GM12878 (cell line): ENCODE results near the gene SNED1. TPM values are rescaled to one million over a fixed set of nuclear protein-coding genes. Genes with fewer than 3 reads are reported as not detected.

Experiments used
- ATAC-seq: fragments of 200-7000 bp; cut with Tn5 transposase; 3 replicates; pipeline ENCODE4 v1.9.1; 2020; ENCODE audit warnings: mild to moderate bottlenecking, moderate library complexity
- BruUV-seq: library from RNA; stranded (reverse); fragments of 400-500 nt; replicated peaks from 2 replicates; lab custom pipeline; 2021; lab: Mats Ljungman, UMichigan
- CTCF ChIA-PET: fragments of 300-600 bp; sonication (Branson Sonifier 250); formaldehyde crosslinking; extraction: SDS; loops from one replicate; lab custom pipeline; 2021; ENCODE audit warnings: inconsistent platforms; lab: Yijun Ruan, JAX
- POLR2A ChIA-PET: fragments of 350-600 bp; formaldehyde crosslinking; extraction: SDS; loops from one replicate; lab custom pipeline; 2021; ENCODE audit warnings: inconsistent platforms; lab: Charles Lee
- RAD21 ChIA-PET: fragments of 300-600 bp; sonication (Branson Sonifier 250); formaldehyde crosslinking; loops from one replicate; lab custom pipeline; 2023; ENCODE audit warnings: antibody characterized with exemption; ENCODE audit not compliant: unreplicated experiment; lab: Charles Lee
- SMC1A ChIA-PET: fragments of 300-600 bp; sonication (Branson Sonifier 250); formaldehyde crosslinking; loops from one replicate; lab custom pipeline; 2023; ENCODE audit not compliant: unreplicated experiment, uncharacterized antibody; lab: Charles Lee
- DNase-seq: peaks from one replicate; pipeline ENCODE4 v3.0.0-alpha.2; 2011; ENCODE audit warnings: low read depth, low spot score
- FAIRE-seq: peaks from 3 replicates; lab custom pipeline; 2011; peaks lifted over from hg19 to GRCh38; lab: Jason Lieb, UNC
- H2AFZ ChIP-seq: 2 replicates; pipeline ENCODE4 v1.6.0; 2011; ENCODE audit warnings: low read depth, low read length, control low read depth; ENCODE audit not compliant: control insufficient read depth
- H3K27ac ChIP-seq: 2 replicates; pipeline ENCODE4 v1.5.1; 2011; ENCODE audit warnings: control low read depth; ENCODE audit not compliant: control insufficient read depth, insufficient read depth
- H3K27me3 ChIP-seq, 2 experiments: replicated peaks in 1 of 2; 2 replicates each; pipeline versions ENCODE4 v1.6.0 to v1.6.1; 2011; ENCODE audit warnings: low read length in 1 of 2; ENCODE audit not compliant: control insufficient read depth in 2 of 2, insufficient read depth in 2 of 2
- H3K36me3 ChIP-seq, 2 experiments: 2 replicates each; pipeline ENCODE4 v1.5.1; 2011; ENCODE audit warnings: low read length in 1 of 2; ENCODE audit not compliant: control insufficient read depth in 2 of 2, insufficient read depth in 2 of 2
- H3K4me1 ChIP-seq: 2 replicates; pipeline ENCODE4 v1.6.1; 2011; ENCODE audit warnings: mild to moderate bottlenecking, low read length, moderate library complexity, mixed read lengths; ENCODE audit not compliant: control insufficient read depth, insufficient read depth
- H3K4me2 ChIP-seq: 2 replicates; pipeline ENCODE4 v1.6.0; 2011; ENCODE audit warnings: control low read depth; ENCODE audit not compliant: control insufficient read depth, insufficient read depth
- H3K4me3 ChIP-seq: fragments of 200-600 bp; sonication (generic); 2 replicates; pipeline ENCODE4 v1.5.1; 2016
- H3K79me2 ChIP-seq: 2 replicates; pipeline ENCODE4 v1.6.0; 2011; ENCODE audit warnings: low read length; ENCODE audit not compliant: control insufficient read depth, insufficient read depth
- H3K9ac ChIP-seq: 2 replicates; pipeline ENCODE4 v1.8.0; 2011; ENCODE audit warnings: low read length, control low read depth, mixed read lengths; ENCODE audit not compliant: control insufficient read depth, insufficient read depth
- H3K9me3 ChIP-seq: replicated peaks from 3 replicates; pipeline ENCODE4 v1.5.1; 2011; ENCODE audit warnings: mild to moderate bottlenecking, low read length; ENCODE audit not compliant: control insufficient read depth, insufficient read depth
- H4K20me1 ChIP-seq: 2 replicates; pipeline ENCODE4 v1.6.0; 2011; ENCODE audit not compliant: control insufficient read depth, insufficient read depth
- BCLAF1 ChIP-seq: fragments of 450-650 bp; IDR thresholded peaks from 2 replicates; pipeline ENCODE4 v1.6.1; 2017; ENCODE audit warnings: antibody characterized with exemption, mild to moderate bottlenecking, moderate library complexity
- EP300 ChIP-seq, 2 experiments: fragments of 150-350 bp in 1 of 2; IDR thresholded peaks; 2 replicates each; pipeline ENCODE4 v1.6.1; 2011 to 2012; ENCODE audit warnings: low read depth in 2 of 2, low read length in 2 of 2, borderline replicate concordance in 1 of 2, improper control_type of control experiment in 1 of 2, inconsistent platforms in 1 of 2; ENCODE audit not compliant: control insufficient read depth in 1 of 2
- MTA2 ChIP-seq: fragments of 450-650 bp; IDR thresholded peaks from 2 replicates; pipeline ENCODE4 v1.6.1; 2016; ENCODE audit warnings: low read depth, mild to moderate bottlenecking, moderate library complexity
- NFYB ChIP-seq: IDR thresholded peaks from 2 replicates; pipeline ENCODE4 v1.6.1; 2011; ENCODE audit warnings: low read depth, mild to moderate bottlenecking, low read length, improper control_type of control experiment, moderate library complexity; ENCODE audit not compliant: insufficient read depth
- POLR2AphosphoS2 ChIP-seq: IDR thresholded peaks from 2 replicates; pipeline ENCODE4 v1.6.1; 2011; ENCODE audit warnings: low read depth, mild to moderate bottlenecking, low read length, improper control_type of control experiment, moderate library complexity
- RELA ChIP-seq: fragments of 450-650 bp; IDR thresholded peaks from 2 replicates; pipeline ENCODE4 v1.8.0; 2014; ENCODE audit warnings: borderline replicate concordance; ENCODE audit not compliant: partially characterized antibody
- TCF3 ChIP-seq: IDR thresholded peaks from 2 replicates; pipeline ENCODE4 v1.6.1; 2012; ENCODE audit warnings: low read depth, mild to moderate bottlenecking, low read length, borderline replicate concordance; ENCODE audit not compliant: insufficient read depth
- YY1 ChIP-seq: IDR thresholded peaks from 2 replicates; pipeline ENCODE4 v1.6.1; 2011; ENCODE audit warnings: low read depth, mild to moderate bottlenecking, low read length
- ZBTB11 ChIP-seq: fragments of 450-650 bp; formaldehyde crosslinking; IDR thresholded peaks from 2 replicates; pipeline ENCODE4 v1.5.0; 2022; ENCODE audit warnings: mild to moderate bottlenecking, missing genetic modification characterization
- ZBTB40 ChIP-seq: fragments of 450-650 bp; IDR thresholded peaks from 2 replicates; pipeline ENCODE4 v1.6.1; 2016; ENCODE audit warnings: mild to moderate bottlenecking, moderate library complexity, borderline replicate concordance
- ZNF207 ChIP-seq: fragments of 450-650 bp; IDR thresholded peaks from 2 replicates; pipeline ENCODE4 v1.6.1; 2014; ENCODE audit warnings: antibody characterized with exemption, mild to moderate bottlenecking, borderline replicate concordance
- WGBS: methylation state at CpG from one replicate; pipeline ENCODE4 v1.1.6; 2016; ENCODE audit warnings: low lambda C conversion rate; ENCODE audit not compliant: insufficient replicate concordance, insufficient coverage; ENCODE audit errors: missing lambda C conversion rate; 5-methylcytosine and 5-hydroxymethylcytosine counted together
- in situ Hi-C: fragments of 300-500 bp; cut with MboI; formaldehyde crosslinking; loops from 9 replicates; pipeline ENCODE4 v1.14.3; 2018; ENCODE audit warnings: mixed read lengths
- intact Hi-C: fragments of 100-400 bp; cut with micrococcal nuclease; formaldehyde crosslinking; loops from one replicate; pipeline ENCODE4 v1.14.2; 2022; ENCODE audit not compliant: unreplicated experiment
- polyA plus RNA-seq, 11 experiments: library from polyadenylated mRNA; depleted of rRNA in 4 of 11; unstranded in 6 of 11; stranded (reverse) in 5 of 11; fragments of >200 nt; fragmentation: Nextera tagmentation in 4 of 11; fragmentation: Illumina TruSeq in 1 of 11; extraction: Ambion mirVana in 4 of 11; extraction: Trizol in 1 of 11; gene quantifications; 1 replicate in 1 of 11; 2 replicates in 10 of 11; pipeline versions ENCODE4 v1.2.1 to v1.2.3, GENCODE V29; 2011 to 2016; ENCODE audit warnings: inconsistent platforms in 2 of 11, missing spikeins in 2 of 11, low read depth in 1 of 11
- total RNA-seq, 4 experiments: library from RNA; depleted of rRNA in 3 of 4; stranded (reverse); fragments of >200 nt in 3 of 4; fragmentation: Illumina TruSeq in 1 of 4; extraction: Trizol in 1 of 4; gene quantifications; 2 replicates each; pipeline versions ENCODE4 v1.2.1 to v1.2.3, GENCODE V29; 2013 to 2021

The SNED1 gene
- total and polyA plus RNA-seq, 10 of the 15 experiments (the other 5 are each of a cell fraction or from before 2014, with no cell fraction given) = 0.05 to 8.4 (median 3.0) TPM

- 61% methylated on average over 24 of the region's 25 CpGs for WGBS
- no peak overlapping the region for H3K27ac ChIP-seq
- no peak for FAIRE-seq
- no peaks in the 10 kb centered on the region; a peak in 1 of 4 replicates for H3K27me3 ChIP-seq
- H3K4me1 ChIP-seq = no peaks in the 10 kb centered on the region
- in situ Hi-C loops (no loop called here), intact Hi-C loops (no loop called here)
- RAD21 ChIA-PET = no interaction called here
- no peak overlapping the region for H3K4me2 ChIP-seq
- peaks cover 0 to 3% of the 10 kb centered on the region in 2 experiments; a peak in 1 of 4 replicates for H3K36me3 ChIP-seq
- no peak overlapping the region for H3K9ac ChIP-seq
- POLR2A ChIA-PET = interaction anchor here (0.6 kb wide), 1 partner anchor 12 kb away, joined by 7 read pairs; no protein-coding TSS in a partner anchor
- ATAC-seq = no peak
- CTCF ChIA-PET = no interaction called here
- H3K79me2 ChIP-seq = no peaks in the 10 kb centered on the region
- no peak overlapping the region for H3K4me3 ChIP-seq
- SMC1A ChIA-PET = no interaction called here
- H4K20me1 ChIP-seq = no peaks in the 10 kb centered on the region
- BruUV-seq = no TSS peak
- H2AFZ ChIP-seq = no peak overlapping the region
- DNase-seq = no peak
- no peaks in the 10 kb centered on the region for H3K9me3 ChIP-seq
- no peak for TF ChIP-seq POLR2AphosphoS2
- TF ChIP-seq TCF3 = no peak
- TF ChIP-seq ZBTB11 (CRISPR knock-in tag) = no peak
- no peak for TF ChIP-seq ZBTB40
- TF ChIP-seq ZNF207 = no peak
- TF ChIP-seq NFYB = no peak
- no peak for TF ChIP-seq MTA2
- no peak for TF ChIP-seq YY1
- TF ChIP-seq EP300 (IDR thresholded peaks at IDR 0.05; ENCODE audit: borderline replicate concordance in 1 of 2, control insufficient read depth in 1 of 2, low read depth in 2 of 2, low read length in 2 of 2) = no peak
- no peak for TF ChIP-seq RELA
- TF ChIP-seq BCLAF1 = no peak
Measured at GRCh38 chr2:241073166-241074064, 75.0 kb downstream of the SNED1 start.
